SK-N-SH (cell line): Measurements from ENCODE around the gene BMP5.

Source experiments
- ELF1 ChIP-seq: IDR thresholded peaks from 2 replicates; pipeline ENCODE4 v1.4.0; 2012
- FOXJ3 ChIP-seq: sonication (generic); formaldehyde crosslinking; IDR thresholded peaks from 2 replicates; pipeline ENCODE4 v1.5.1; 2020; ENCODE audit warnings: mild to moderate bottlenecking, missing genetic modification reagents
- FOXM1 ChIP-seq: IDR thresholded peaks from 2 replicates; pipeline ENCODE4 v1.4.0; 2012; ENCODE audit warnings: low read depth, mild to moderate bottlenecking
- SMC3 ChIP-seq: IDR thresholded peaks from 2 replicates; pipeline ENCODE4 v1.6.1; 2012; ENCODE audit warnings: low read depth, low read length, improper control_type of control experiment
- TAF1 ChIP-seq: IDR thresholded peaks from 2 replicates; pipeline ENCODE4 v1.6.1; 2012; ENCODE audit warnings: low read depth, mild to moderate bottlenecking, low read length, moderate library complexity, borderline replicate concordance
- TEAD4 ChIP-seq: IDR thresholded peaks from 2 replicates; pipeline ENCODE4 v1.4.0; 2012; ENCODE audit warnings: mild to moderate bottlenecking, borderline replicate concordance; ENCODE audit not compliant: insufficient read depth
- YY1 ChIP-seq: IDR thresholded peaks from 2 replicates; pipeline ENCODE4 v1.4.0; 2012; ENCODE audit warnings: low read depth, mild to moderate bottlenecking
- TF ChIP-seq, protein P1 (sequence below): fragments of 200-600 bp; sonication (generic); IDR thresholded peaks from 2 replicates; pipeline ENCODE4 v1.6.1; 2017; ENCODE audit warnings: antibody characterized with exemption, mild to moderate bottlenecking, moderate library complexity
- TF ChIP-seq, protein P2 (sequence below): IDR thresholded peaks from 2 replicates; pipeline ENCODE4 v1.4.0; 2012; ENCODE audit warnings: low read depth
- TF ChIP-seq, protein P3 (sequence below): IDR thresholded peaks from 2 replicates; pipeline ENCODE4; 2012

DNA sequence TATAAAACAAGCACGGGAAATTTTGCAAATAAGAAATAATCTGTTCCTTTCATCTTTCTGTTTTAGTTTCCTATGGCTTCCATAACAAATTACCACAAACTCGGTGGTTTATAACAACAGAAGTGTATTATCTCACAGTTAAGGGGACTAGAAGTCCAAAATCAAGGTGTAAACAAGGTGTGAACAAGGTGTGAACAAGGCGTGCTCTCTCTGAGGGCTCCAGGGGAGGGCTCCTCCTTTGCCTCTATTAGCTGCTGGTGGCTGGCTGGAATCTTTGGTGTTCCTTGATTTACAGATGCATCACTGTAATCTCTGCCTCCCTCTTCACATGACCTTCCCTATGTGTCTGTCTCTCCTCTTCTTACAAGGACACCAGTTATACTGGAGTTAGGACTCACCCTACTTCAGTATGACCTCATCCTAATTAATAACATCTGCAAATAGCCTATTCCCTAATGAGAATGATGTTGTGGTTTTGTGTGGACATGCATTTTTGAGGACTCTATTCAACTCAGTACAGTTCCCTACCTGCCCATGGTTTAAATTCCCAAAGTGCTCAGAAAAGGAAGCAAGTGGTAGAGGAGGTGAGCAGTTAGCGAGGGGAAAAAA lies 17.5 kb upstream of the BMP5 start:
- TF ChIP-seq, protein P1, sequence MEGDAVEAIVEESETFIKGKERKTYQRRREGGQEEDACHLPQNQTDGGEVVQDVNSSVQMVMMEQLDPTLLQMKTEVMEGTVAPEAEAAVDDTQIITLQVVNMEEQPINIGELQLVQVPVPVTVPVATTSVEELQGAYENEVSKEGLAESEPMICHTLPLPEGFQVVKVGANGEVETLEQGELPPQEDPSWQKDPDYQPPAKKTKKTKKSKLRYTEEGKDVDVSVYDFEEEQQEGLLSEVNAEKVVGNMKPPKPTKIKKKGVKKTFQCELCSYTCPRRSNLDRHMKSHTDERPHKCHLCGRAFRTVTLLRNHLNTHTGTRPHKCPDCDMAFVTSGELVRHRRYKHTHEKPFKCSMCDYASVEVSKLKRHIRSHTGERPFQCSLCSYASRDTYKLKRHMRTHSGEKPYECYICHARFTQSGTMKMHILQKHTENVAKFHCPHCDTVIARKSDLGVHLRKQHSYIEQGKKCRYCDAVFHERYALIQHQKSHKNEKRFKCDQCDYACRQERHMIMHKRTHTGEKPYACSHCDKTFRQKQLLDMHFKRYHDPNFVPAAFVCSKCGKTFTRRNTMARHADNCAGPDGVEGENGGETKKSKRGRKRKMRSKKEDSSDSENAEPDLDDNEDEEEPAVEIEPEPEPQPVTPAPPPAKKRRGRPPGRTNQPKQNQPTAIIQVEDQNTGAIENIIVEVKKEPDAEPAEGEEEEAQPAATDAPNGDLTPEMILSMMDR: no peak
- TF ChIP-seq TEAD4 (no peak), TAF1 (no peak), FOXM1 (no peak), YY1 (no peak), FOXJ3 (no peak), ELF1 (no peak), SMC3 (no peak)
- TF ChIP-seq, protein P2, sequence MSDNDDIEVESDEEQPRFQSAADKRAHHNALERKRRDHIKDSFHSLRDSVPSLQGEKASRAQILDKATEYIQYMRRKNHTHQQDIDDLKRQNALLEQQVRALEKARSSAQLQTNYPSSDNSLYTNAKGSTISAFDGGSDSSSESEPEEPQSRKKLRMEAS: no peak
- TF ChIP-seq, protein P3, sequence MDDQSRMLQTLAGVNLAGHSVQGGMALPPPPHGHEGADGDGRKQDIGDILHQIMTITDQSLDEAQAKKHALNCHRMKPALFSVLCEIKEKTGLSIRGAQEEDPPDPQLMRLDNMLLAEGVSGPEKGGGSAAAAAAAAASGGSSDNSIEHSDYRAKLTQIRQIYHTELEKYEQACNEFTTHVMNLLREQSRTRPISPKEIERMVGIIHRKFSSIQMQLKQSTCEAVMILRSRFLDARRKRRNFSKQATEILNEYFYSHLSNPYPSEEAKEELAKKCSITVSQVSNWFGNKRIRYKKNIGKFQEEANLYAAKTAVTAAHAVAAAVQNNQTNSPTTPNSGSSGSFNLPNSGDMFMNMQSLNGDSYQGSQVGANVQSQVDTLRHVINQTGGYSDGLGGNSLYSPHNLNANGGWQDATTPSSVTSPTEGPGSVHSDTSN: no peak
